Epithelial cell of proximal tubule (primary cell): Measurements from ENCODE around the gene LTBP2. TPM values are rescaled to one million over a fixed set of nuclear protein-coding genes. Genes with fewer than 3 reads are reported as not detected.

ENCODE experiments used
- DNase-seq: peaks from one replicate; pipeline ENCODE4 v3.0.0-alpha.2; 2011; ENCODE audit warnings: low read depth
- H3K4me3 ChIP-seq: 2 replicates; pipeline ENCODE4 v1.5.1; 2011; ENCODE audit warnings: low read depth, mild to moderate bottlenecking, low read length
- CTCF ChIP-seq: conservative IDR thresholded peaks from 2 replicates; pipeline ENCODE4 v1.5.1; 2012; ENCODE audit warnings: low read depth, mild to moderate bottlenecking, low read length
- total RNA-seq: library from RNA; depleted of rRNA; stranded (reverse); fragments of >200 nt; gene quantifications from 2 replicates; pipeline ENCODE4 v1.2.3, GENCODE V29; 2015

The LTBP2 gene
- total RNA-seq, 1 donor from 2014 or later: 33.1 TPM

GRCh38 chr14:74465335-74465734, 146.7 kb downstream of the LTBP2 start:
- H3K4me3 ChIP-seq: no peak overlapping the region
- no peak for DNase-seq
- no peak for TF ChIP-seq CTCF

- no peak for TF ChIP-seq CTCF
- H3K4me3 ChIP-seq: no peak overlapping the region
- no peak for DNase-seq
Observed at GRCh38 chr14:74464785-74465184, 147.3 kb downstream of the LTBP2 start.

GRCh38 chr14:74463697-74464096, 148.3 kb downstream of the LTBP2 start:
- DNase-seq: no peak
- no peak for TF ChIP-seq CTCF
- H3K4me3 ChIP-seq: no peak overlapping the region

GRCh38 chr14:74462993-74463392, 149.0 kb downstream of the LTBP2 start:
- no peak for DNase-seq
- no peak for TF ChIP-seq CTCF

GRCh38 chr14:74459976-74460375, 152.1 kb downstream of the LTBP2 start:
- no peak for DNase-seq
- no peak for TF ChIP-seq CTCF
- H3K4me3 ChIP-seq: no peak overlapping the region

More at GRCh38 chr14:74462993-74463392, 149.0 kb downstream of the LTBP2 start:
- no peak overlapping the region for H3K4me3 ChIP-seq

- TF ChIP-seq CTCF: peak; percentile 61
- no peak for DNase-seq
- H3K4me3 ChIP-seq: no peak overlapping the region
Observed at GRCh38 chr14:74459289-74459946, 152.6 kb downstream of the LTBP2 start.

GRCh38 chr14:74457565-74457895, 154.5 kb downstream of the LTBP2 start:
- TF ChIP-seq CTCF: no peak
- H3K4me3 ChIP-seq: no peak overlapping the region
- no peak for DNase-seq
